ENCODE results near the gene UBALD2. TPM values are rescaled to one million over a fixed set of nuclear protein-coding genes. Genes with fewer than 3 reads are reported as not detected.
"Not testable (repeated sequence)": the region's sequence is repeated elsewhere in the genome, so short reads cannot be mapped to it uniquely, and the experiment has no call there.

UBALD2 gene
- total RNA-seq (2014; rRNA removed; shearing (Covaris generic); ENCODE audit: low replicate concordance), result 1.2 and 7.0 TPM in 2 replicates

GRCh38 chr17:76264755-76265623 is at the start of gene UBALD2:
Gene UBALD2 (plus strand): TSS chr17:76265348. CDS start chr17:76265506, 158 bp downstream.
- Histone ChIP-seq H3K27me3 (no peaks in the 10 kb centered on the region), H3K4me3 (peak within 1 kb of the TSS; percentile 74), H3K9me3 (no peaks in the 10 kb centered on the region), H3K36me3 (peaks cover 5% of the 10 kb centered on the region; the same call in 1 of the 2 replicates)
- DNase-seq, result peak; percentile 100

- no peaks in the 10 kb centered on the region for H3K9me3 ChIP-seq
- no peak for DNase-seq
- no peak overlapping the region for H3K4me3 ChIP-seq
- peaks cover 3% of the 10 kb centered on the region for H3K27me3 ChIP-seq
- no peaks in the 10 kb centered on the region for H3K36me3 ChIP-seq
These were observed 48.1 kb upstream of the UBALD2 start for GRCh38 chr17:76217081-76217480.

GRCh38 chr17:76219670-76220383 is 45.3 kb upstream of the UBALD2 start:
- H3K36me3 ChIP-seq, result no peaks in the 10 kb centered on the region
- H3K27me3 ChIP-seq, result no peaks in the 10 kb centered on the region
- no peaks in the 10 kb centered on the region for H3K9me3 ChIP-seq
- H3K4me3 ChIP-seq, result no peak overlapping the region
- DNase-seq, result no peak

- Histone ChIP-seq H3K9me3 (no peaks in the 10 kb centered on the region), H3K4me3 (no peak overlapping the region), H3K27me3 (no peaks in the 10 kb centered on the region), H3K36me3 (no peaks in the 10 kb centered on the region)
- DNase-seq, result no peak
These were observed 41.3 kb upstream of the UBALD2 start for GRCh38 chr17:76223802-76224201.

- not testable (repeated sequence) for H3K9me3 ChIP-seq, H3K36me3 ChIP-seq, DNase-seq, H3K4me3 ChIP-seq
- H3K27me3 ChIP-seq, result peaks cover 13% of the 10 kb centered on the region
These were observed 39.6 kb upstream of the UBALD2 start for GRCh38 chr17:76225373-76226086.

- H3K9me3 ChIP-seq, DNase-seq, H3K36me3 ChIP-seq, H3K4me3 ChIP-seq: not testable (repeated sequence)
- H3K27me3 ChIP-seq, result peaks cover 13% of the 10 kb centered on the region
These were observed 38.4 kb upstream of the UBALD2 start for GRCh38 chr17:76226749-76227148.

- Histone ChIP-seq H3K36me3 (no peaks in the 10 kb centered on the region), H3K4me3 (no peak overlapping the region), H3K9me3 (peaks cover 4% of the 10 kb centered on the region; the same call in 1 of the 2 replicates), H3K27me3 (peaks cover 13% of the 10 kb centered on the region)
- no peak for DNase-seq
These were observed 32.8 kb upstream of the UBALD2 start for GRCh38 chr17:76232342-76232741.

- no peaks in the 10 kb centered on the region for H3K36me3 ChIP-seq
- DNase-seq, result no peak
- peaks cover 4% of the 10 kb centered on the region; the same call in 1 of the 2 replicates for H3K9me3 ChIP-seq
- H3K27me3 ChIP-seq, result peaks cover 19% of the 10 kb centered on the region
- no peak overlapping the region for H3K4me3 ChIP-seq
These were observed 31.4 kb upstream of the UBALD2 start for GRCh38 chr17:76233588-76234353.

- Histone ChIP-seq H3K36me3 (no peaks in the 10 kb centered on the region), H3K27me3 (peaks cover 18% of the 10 kb centered on the region), H3K9me3 (peaks cover 4% of the 10 kb centered on the region; the same call in 1 of the 2 replicates), H3K4me3 (no peak overlapping the region)
- DNase-seq, result no peak
These were observed 30.8 kb upstream of the UBALD2 start for GRCh38 chr17:76234354-76234679.

- Histone ChIP-seq H3K9me3 (peaks cover 4% of the 10 kb centered on the region; the same call in 1 of the 2 replicates), H3K27me3 (peaks cover 14% of the 10 kb centered on the region), H3K36me3 (no peaks in the 10 kb centered on the region), H3K4me3 (no peak overlapping the region)
- DNase-seq, result no peak
These were observed 29.3 kb upstream of the UBALD2 start for GRCh38 chr17:76235883-76236282.

- Histone ChIP-seq H3K9me3 (peaks cover 4% of the 10 kb centered on the region; the same call in 1 of the 2 replicates), H3K27me3 (peaks cover 20% of the 10 kb centered on the region), H3K4me3 (no peak overlapping the region), H3K36me3 (no peaks in the 10 kb centered on the region)
- DNase-seq, result no peak
These were observed 28.5 kb upstream of the UBALD2 start for GRCh38 chr17:76236603-76237002.

GRCh38 chr17:76237859-76238313 is 27.3 kb upstream of the UBALD2 start:
- Histone ChIP-seq H3K9me3 (no peaks in the 10 kb centered on the region), H3K4me3 (no peak overlapping the region), H3K27me3 (peaks cover 30% of the 10 kb centered on the region), H3K36me3 (no peaks in the 10 kb centered on the region)
- no peak for DNase-seq

- Histone ChIP-seq H3K36me3 (no peaks in the 10 kb centered on the region), H3K4me3 (no peak overlapping the region), H3K27me3 (peaks cover 40% of the 10 kb centered on the region), H3K9me3 (no peaks in the 10 kb centered on the region)
- DNase-seq, result no peak
These were observed 26.2 kb upstream of the UBALD2 start for GRCh38 chr17:76238847-76239537.

- no peak for DNase-seq
- Histone ChIP-seq H3K9me3 (no peaks in the 10 kb centered on the region), H3K36me3 (no peaks in the 10 kb centered on the region), H3K4me3 (peak overlapping the region; percentile 22; the same call in 1 of the 2 replicates), H3K27me3 (peaks cover 41% of the 10 kb centered on the region)
These were observed 25.4 kb upstream of the UBALD2 start for GRCh38 chr17:76239538-76240274.
